GM21825 (cell line): ENCODE measurements around the gene CDKAL1.
"Not testable (repeated sequence)": the region's sequence is repeated elsewhere in the genome, so short reads cannot be mapped to it uniquely, and the experiment has no call there.

Experiments used
- ATAC-seq: cut with Tn5 transposase; IDR thresholded peaks from one replicate; pipeline ENCODE4 v1.9.1; 2021; ENCODE audit warnings: mild to moderate bottlenecking, moderate library complexity; ENCODE audit not compliant: unreplicated experiment

CDKAL1 gene

DNA sequence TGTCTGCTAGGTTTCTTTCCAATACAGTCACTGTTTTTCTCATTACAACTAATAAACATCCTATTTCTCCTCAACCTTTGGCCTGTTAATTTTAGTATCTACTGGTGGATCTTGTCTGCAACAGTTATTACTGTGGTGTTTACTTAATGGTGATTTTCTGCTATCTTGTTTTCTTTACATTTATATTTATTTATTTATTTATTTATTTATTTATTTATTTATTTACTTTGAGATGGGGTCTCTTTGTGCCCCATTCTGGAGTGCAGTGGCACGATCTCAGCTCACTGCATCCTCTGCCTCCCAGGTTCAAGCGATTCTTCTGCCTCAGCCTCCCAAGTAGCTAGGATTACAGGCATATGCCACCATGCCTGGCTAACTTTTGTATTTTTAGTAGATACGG is 15.1 kb downstream of the CDKAL1 start:
- not testable (repeated sequence) for ATAC-seq

GRCh38 chr6:20554326-20554725 is 20.1 kb downstream of the CDKAL1 start:
- ATAC-seq: no peak

- ATAC-seq: no peak
Measured at GRCh38 chr6:20554817-20555216, 20.6 kb downstream of the CDKAL1 start.

GRCh38 chr6:20559924-20560551 is 25.8 kb downstream of the CDKAL1 start:
- ATAC-seq: no peak

DNA sequence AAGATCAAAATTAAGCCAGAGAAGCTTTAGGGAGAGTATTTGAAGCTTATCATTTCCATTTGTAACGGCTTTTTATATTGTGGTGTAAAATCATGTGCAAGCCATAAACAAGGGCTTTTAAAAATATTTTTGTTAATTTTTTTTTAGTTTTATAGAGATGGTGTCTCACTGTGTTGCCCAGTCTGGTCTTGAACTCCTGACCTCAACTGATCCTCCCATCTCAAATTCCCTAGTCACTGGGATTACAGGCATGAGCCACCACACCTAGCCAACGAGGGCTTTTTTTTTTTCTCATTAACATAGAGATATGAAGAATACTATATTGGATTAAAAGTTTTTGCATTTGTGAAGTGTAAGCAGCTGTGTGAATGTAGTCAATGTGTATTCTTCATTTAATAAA is 29.1 kb downstream of the CDKAL1 start:
- ATAC-seq: no peak

DNA sequence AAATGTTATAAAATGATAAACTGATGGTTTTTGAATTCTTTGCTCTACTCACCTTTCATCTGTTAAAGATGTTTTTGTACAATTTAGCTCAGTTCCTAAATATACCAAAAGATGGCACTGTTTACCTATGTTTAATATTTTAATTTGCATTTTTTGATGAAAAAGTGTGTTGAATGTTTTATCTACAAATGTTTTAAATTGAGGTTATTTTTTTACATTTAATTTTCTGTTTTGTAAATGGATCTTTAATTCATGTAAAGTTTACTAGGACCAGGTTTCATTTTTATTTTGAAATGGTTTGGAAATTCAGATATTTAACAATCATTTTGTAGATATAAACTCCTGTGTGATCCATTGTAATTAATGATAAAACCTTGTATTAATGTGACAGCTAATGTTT is 30.0 kb downstream of the CDKAL1 start:
- no peak for ATAC-seq

DNA sequence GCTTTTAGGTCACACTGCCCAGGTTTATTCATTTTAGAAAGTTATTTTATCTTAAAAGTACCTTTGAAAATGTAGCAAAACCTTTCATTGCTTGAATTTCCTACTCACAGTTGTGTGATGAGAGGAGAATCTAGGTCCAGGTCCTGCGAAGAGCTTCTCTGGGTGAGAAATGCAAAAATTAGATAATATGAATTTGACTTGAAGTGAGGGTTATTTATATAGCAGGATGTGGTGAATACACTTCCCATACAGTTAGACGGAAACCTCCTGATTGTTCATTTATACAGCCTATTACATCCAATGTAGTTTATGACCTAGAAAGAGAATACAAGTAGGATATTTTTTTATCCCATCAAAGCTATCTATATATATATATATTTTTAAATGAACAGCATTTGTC is 30.5 kb downstream of the CDKAL1 start:
- peak; percentile 72 for ATAC-seq

DNA sequence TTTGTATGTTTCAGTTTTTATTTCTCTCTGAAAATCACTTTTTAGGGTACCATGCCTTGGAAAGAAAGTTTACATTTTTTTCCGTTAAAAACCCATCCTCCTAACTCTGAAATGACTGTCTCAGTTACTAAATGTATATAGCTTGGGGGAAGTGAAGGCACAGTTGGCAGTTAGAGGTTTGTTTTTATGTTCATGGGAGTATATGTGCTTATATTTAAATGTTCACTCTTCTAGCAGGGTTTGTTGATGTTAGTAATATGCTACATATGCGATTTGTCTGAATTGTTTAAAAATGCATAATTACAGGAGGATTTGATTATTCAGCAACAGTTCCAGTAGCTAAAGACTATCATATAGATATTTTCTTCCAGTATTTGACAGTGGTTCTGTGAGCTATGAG is 31.1 kb downstream of the CDKAL1 start:
- no peak for ATAC-seq

DNA sequence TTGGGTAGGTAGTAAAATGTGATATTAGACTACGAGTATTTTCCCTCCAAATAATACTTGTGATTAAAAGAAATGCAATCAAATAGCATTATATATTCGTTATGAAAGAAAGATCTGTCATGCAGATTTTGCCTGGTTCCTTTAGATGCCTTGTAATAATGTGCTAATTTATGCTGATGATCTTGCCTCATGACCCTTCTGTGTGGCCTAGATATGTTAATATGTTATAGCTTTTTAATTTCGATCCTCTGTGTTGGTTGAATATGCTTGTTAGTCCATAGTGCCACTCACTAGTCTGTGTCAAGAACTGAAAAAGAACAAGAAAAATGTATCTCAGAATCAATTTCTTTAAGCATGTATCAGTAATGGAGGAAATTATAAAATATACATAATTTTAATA is 31.9 kb downstream of the CDKAL1 start:
- no peak for ATAC-seq

GRCh38 chr6:20569000-20569610 is 34.8 kb downstream of the CDKAL1 start:
- no peak for ATAC-seq

GRCh38 chr6:20571261-20571660 is 37.0 kb downstream of the CDKAL1 start:
- no peak for ATAC-seq

DNA sequence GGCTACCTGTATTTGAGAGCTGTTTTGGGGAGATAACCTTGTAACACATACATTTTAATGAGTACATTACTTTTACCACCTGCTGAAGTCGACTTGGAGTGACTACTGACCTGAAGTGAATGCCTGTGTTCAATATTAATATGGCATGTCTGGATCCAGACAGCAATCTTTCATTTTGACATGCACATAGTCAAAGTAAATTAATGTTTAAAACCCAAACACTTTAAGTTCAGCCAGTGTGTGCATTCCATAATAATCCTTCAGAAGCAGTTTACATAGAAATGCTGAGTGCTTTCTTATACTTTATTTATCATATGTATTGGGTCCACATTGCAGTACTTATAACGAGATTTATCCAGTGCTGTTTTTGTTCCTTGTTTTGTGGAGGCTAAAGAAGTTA is 38.0 kb downstream of the CDKAL1 start:
- ATAC-seq: no peak

DNA sequence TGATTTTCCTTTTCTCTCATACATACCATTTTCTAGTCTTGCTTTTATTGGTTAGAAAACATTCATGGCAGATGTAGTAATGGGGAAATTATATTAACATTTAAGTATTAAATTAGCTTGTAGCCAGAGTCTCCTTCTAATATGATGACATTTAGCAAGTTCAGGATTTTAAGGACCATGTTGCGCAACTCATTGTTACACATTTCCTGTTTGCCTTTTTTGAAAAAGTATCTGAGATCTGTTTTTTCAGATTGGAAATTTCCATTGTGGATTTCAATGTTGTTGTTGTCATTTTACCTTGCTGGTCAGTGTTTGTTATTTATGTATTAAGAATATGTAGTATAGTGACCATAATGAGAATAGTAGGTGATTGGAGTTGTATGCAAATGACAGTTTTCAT is 38.7 kb downstream of the CDKAL1 start:
- ATAC-seq: no peak

GRCh38 chr6:20574355-20574754 is 40.1 kb downstream of the CDKAL1 start:
- no peak for ATAC-seq

DNA sequence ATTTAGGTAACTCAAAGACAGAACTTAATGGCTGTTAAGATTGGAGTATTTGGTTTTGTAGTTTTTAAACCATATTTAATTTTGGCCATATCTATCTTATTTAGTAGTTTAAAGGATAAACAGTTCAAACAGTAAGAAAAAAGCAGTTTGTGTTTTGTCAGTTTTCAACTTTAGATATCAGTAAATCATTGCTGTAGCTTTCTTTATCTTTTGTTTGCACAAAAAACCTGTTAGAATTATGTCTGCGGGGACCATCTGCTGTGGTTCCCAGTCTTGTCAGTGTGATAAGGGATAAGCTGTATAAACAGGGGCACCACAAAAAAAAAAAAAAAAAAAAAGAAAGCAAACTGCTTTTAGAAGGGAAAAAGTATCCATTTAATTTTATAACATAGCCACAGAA is 40.9 kb downstream of the CDKAL1 start:
- ATAC-seq: no peak

- no peak for ATAC-seq
Measured at GRCh38 chr6:20575704-20576451, 41.6 kb downstream of the CDKAL1 start.

GRCh38 chr6:20577173-20577688 is 43.0 kb downstream of the CDKAL1 start:
- ATAC-seq: no peak

- no peak for ATAC-seq
Measured at GRCh38 chr6:20581070-20581469, 46.8 kb downstream of the CDKAL1 start.

- ATAC-seq: no peak
Measured at GRCh38 chr6:20582586-20583443, 48.6 kb downstream of the CDKAL1 start.

GRCh38 chr6:20583444-20583800 is 49.2 kb downstream of the CDKAL1 start:
- no peak for ATAC-seq

DNA sequence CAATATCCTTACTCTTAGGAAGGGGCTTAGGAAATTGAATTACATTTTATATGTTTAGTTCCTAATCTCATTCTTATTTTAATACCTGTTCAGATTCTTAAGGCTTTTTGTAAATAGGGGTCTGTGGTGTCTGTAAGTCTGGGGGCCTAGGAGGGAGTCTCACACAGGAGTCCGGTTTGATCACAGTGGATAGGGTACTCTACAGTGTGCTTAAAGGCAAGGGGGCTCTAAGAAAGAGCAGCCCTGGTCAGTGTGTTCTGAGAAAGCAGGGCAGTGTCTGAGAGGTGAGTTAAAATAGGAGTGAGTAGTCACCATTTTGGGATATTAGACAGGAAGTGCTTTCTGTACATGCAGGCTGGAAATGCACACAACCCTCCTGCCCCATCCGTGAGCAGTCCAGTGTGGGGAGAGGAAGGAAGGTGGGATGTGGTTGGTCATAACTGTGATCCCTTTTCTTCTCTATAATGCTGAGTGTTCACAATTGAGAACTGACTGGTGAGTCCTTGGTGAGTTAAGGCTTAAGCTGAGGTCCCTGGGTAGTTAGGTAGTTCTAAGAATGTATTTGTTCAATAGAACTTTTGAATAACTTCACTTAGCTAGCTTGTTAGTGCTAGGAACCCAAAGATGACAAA is 50.0 kb downstream of the CDKAL1 start:
- ATAC-seq: no peak
